Panc1 (cell line): ENCODE data around the gene JDP2. TPM values are rescaled to one million over a fixed set of nuclear protein-coding genes. Genes with fewer than 3 reads are reported as not detected.

Experiments used
- ATAC-seq: fragments of 200-7000 bp; cut with Tn5 transposase; 2 replicates; pipeline ENCODE4 v1.9.1; 2020; ENCODE audit warnings: mild to moderate bottlenecking, moderate library complexity
- BruUV-seq: library from RNA; stranded (reverse); fragments of 400-500 nt; replicated peaks from 2 replicates; lab custom pipeline; 2021; lab: Mats Ljungman, UMichigan
- CTCF ChIA-PET: fragments of 300-600 bp; sonication (Branson Sonifier 250); formaldehyde crosslinking; loops from one replicate; lab custom pipeline; 2022; ENCODE audit warnings: antibody characterized with exemption; lab: Charles Lee
- POLR2A ChIA-PET: fragments of 300-600 bp; sonication (Branson Sonifier 250); formaldehyde crosslinking; loops from one replicate; lab custom pipeline; 2022; ENCODE audit warnings: antibody characterized with exemption; lab: Charles Lee
- DNase-seq: peaks from one replicate; pipeline ENCODE4 v3.0.0-alpha.2; 2010; ENCODE audit warnings: low read depth, low spot score
- H3K27ac ChIP-seq: 2 replicates; pipeline ENCODE4 v1.5.1; 2011; ENCODE audit warnings: mild to moderate bottlenecking, low read length, inconsistent platforms
- H3K27me3 ChIP-seq: fragments of 200-500 bp; sonication (Bioruptor generic); 2 replicates; pipeline ENCODE4 v1.6.0; 2014; ENCODE audit warnings: low read length, inconsistent platforms; ENCODE audit not compliant: control insufficient read depth, insufficient read depth
- H3K36me3 ChIP-seq: fragments of 200-500 bp; sonication (Bioruptor generic); 2 replicates; pipeline ENCODE4 v1.5.1; 2014; ENCODE audit warnings: inconsistent platforms, mild to moderate bottlenecking, low read length, moderate library complexity; ENCODE audit not compliant: control insufficient read depth, insufficient read depth
- H3K4me1 ChIP-seq: 2 replicates; pipeline ENCODE4 v1.5.1; 2011; ENCODE audit warnings: inconsistent platforms, mild to moderate bottlenecking, low read length, moderate library complexity; ENCODE audit not compliant: control insufficient read depth, insufficient read depth
- H3K4me3 ChIP-seq, 2 experiments: 2 replicates each; pipeline ENCODE4 v1.5.1; 2011 to 2012; ENCODE audit warnings: low read depth in 2 of 2, low read length in 2 of 2, mild to moderate bottlenecking in 2 of 2, inconsistent platforms in 1 of 2, moderate library complexity in 1 of 2
- H3K9me3 ChIP-seq: fragments of 200-500 bp; sonication (Bioruptor generic); 2 replicates; pipeline ENCODE4 v1.5.1; 2014; ENCODE audit warnings: low read depth, mild to moderate bottlenecking, inconsistent platforms, low read length, moderate library complexity; ENCODE audit not compliant: control insufficient read depth, insufficient read depth
- POLR2AphosphoS5 ChIP-seq: IDR thresholded peaks from 2 replicates; pipeline ENCODE4 v1.6.1; 2012; ENCODE audit warnings: mild to moderate bottlenecking, low read depth, low read length, moderate library complexity
- SIN3A ChIP-seq: IDR thresholded peaks from 2 replicates; pipeline ENCODE4 v1.6.1; 2012; ENCODE audit warnings: low read depth, mild to moderate bottlenecking, low read length, moderate library complexity, borderline replicate concordance; ENCODE audit not compliant: insufficient read depth
- TCF7L2 ChIP-seq: IDR thresholded peaks from 2 replicates; pipeline ENCODE4 v1.6.1; 2011; ENCODE audit warnings: mild to moderate bottlenecking, low read depth, low read length, inconsistent platforms
- in situ Hi-C: cut with HindIII; loops from 2 replicates; pipeline ENCODE4 v1.10.0; 2016; ENCODE audit warnings: low sequenced_read_pairs, low pct_unique_long_range_greater_than_20kb
- intact Hi-C: fragments of 100-400 bp; cut with micrococcal nuclease; formaldehyde crosslinking; loops from one replicate; pipeline ENCODE4 v1.10.0; 2022; ENCODE audit not compliant: unreplicated experiment
- total RNA-seq: library from RNA; stranded (reverse); gene quantifications from one replicate; pipeline ENCODE4 v1.2.1, GENCODE V29; 2021; ENCODE audit not compliant: unreplicated experiment
- TF ChIP-seq, protein P1 (sequence below): fragments of 450-650 bp; IDR thresholded peaks from 2 replicates; pipeline ENCODE4 v1.5.1; 2017; ENCODE audit warnings: mild to moderate bottlenecking
- TF ChIP-seq, protein P2 (sequence below), 2 experiments: IDR thresholded peaks; 2 replicates each; pipeline ENCODE4 v1.6.1; 2011 to 2012; ENCODE audit warnings: low read depth in 2 of 2, control low read depth in 1 of 2, low read length in 1 of 2, mild to moderate bottlenecking in 1 of 2, moderate library complexity in 1 of 2; ENCODE audit not compliant: insufficient read depth in 1 of 2

Gene JDP2
- total RNA-seq, 1 experiment from 2014 or later: 17.5 TPM

DNA sequence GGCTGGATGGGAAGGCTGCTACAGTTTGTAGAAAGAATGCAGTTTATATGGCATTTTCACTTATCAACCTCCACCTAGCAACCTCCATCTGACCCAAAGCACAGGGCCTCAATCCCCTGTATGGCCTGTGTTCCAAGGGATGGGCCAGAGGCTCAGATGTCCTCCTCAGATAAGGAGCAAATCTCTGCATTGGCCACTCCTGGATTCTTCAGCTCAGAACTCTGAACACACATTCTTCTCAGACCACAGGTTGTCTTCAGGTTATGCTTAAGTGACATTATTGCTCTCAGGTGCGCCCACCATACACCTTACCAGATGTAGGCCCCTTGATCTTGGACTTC is 47.9 kb upstream of the JDP2 start:
- Histone ChIP-seq H3K4me1 (no peaks in the 10 kb centered on the region), H3K27ac (no peak overlapping the region), H3K27me3 (peaks cover 8% of the 10 kb centered on the region), H3K4me3 (no peak overlapping the region), H3K36me3 (no peaks in the 10 kb centered on the region), H3K9me3 (no peaks in the 10 kb centered on the region)
- ATAC-seq (no peak), DNase-seq (no peak)
- TF ChIP-seq, protein P1, sequence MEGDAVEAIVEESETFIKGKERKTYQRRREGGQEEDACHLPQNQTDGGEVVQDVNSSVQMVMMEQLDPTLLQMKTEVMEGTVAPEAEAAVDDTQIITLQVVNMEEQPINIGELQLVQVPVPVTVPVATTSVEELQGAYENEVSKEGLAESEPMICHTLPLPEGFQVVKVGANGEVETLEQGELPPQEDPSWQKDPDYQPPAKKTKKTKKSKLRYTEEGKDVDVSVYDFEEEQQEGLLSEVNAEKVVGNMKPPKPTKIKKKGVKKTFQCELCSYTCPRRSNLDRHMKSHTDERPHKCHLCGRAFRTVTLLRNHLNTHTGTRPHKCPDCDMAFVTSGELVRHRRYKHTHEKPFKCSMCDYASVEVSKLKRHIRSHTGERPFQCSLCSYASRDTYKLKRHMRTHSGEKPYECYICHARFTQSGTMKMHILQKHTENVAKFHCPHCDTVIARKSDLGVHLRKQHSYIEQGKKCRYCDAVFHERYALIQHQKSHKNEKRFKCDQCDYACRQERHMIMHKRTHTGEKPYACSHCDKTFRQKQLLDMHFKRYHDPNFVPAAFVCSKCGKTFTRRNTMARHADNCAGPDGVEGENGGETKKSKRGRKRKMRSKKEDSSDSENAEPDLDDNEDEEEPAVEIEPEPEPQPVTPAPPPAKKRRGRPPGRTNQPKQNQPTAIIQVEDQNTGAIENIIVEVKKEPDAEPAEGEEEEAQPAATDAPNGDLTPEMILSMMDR: no peak
- TF ChIP-seq, protein P2, sequence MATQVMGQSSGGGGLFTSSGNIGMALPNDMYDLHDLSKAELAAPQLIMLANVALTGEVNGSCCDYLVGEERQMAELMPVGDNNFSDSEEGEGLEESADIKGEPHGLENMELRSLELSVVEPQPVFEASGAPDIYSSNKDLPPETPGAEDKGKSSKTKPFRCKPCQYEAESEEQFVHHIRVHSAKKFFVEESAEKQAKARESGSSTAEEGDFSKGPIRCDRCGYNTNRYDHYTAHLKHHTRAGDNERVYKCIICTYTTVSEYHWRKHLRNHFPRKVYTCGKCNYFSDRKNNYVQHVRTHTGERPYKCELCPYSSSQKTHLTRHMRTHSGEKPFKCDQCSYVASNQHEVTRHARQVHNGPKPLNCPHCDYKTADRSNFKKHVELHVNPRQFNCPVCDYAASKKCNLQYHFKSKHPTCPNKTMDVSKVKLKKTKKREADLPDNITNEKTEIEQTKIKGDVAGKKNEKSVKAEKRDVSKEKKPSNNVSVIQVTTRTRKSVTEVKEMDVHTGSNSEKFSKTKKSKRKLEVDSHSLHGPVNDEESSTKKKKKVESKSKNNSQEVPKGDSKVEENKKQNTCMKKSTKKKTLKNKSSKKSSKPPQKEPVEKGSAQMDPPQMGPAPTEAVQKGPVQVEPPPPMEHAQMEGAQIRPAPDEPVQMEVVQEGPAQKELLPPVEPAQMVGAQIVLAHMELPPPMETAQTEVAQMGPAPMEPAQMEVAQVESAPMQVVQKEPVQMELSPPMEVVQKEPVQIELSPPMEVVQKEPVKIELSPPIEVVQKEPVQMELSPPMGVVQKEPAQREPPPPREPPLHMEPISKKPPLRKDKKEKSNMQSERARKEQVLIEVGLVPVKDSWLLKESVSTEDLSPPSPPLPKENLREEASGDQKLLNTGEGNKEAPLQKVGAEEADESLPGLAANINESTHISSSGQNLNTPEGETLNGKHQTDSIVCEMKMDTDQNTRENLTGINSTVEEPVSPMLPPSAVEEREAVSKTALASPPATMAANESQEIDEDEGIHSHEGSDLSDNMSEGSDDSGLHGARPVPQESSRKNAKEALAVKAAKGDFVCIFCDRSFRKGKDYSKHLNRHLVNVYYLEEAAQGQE (IDR thresholded peaks at IDR 0.05; ENCODE audit: insufficient read depth in 1 of 2, low read depth in 2 of 2, low read length in 1 of 2): no peak
- no peak for TF ChIP-seq SIN3A
- no peak for TF ChIP-seq POLR2AphosphoS5
- no peak for TF ChIP-seq TCF7L2
- intact Hi-C loops: no loop called here
- in situ Hi-C loops: no loop called here
- CTCF ChIA-PET: no interaction called here
- POLR2A ChIA-PET: no interaction called here
- BruUV-seq: no TSS peak

DNA sequence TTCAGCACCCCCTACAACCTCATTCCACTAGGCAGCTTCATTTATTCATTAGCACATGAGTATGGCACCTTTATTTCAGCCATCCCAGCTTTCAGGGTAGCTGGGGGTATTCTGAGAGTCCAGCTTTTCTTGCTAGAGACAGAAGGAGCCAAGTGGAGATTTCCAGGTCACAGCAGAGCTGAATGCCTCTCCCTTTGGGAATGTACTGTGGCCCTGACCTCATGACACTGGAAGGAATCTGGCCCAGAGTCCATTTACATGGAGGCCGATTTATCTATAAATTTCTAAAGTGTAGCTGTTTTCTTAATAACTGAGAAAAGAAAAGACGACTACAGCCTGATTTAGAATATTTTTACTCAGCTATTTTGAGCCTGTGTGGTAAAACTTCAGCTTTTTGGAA is 47.2 kb upstream of the JDP2 start:
- TF ChIP-seq TCF7L2 (no peak), POLR2AphosphoS5 (no peak), SIN3A (no peak)
- TF ChIP-seq, protein P2 (IDR thresholded peaks at IDR 0.05; ENCODE audit: insufficient read depth in 1 of 2, low read depth in 2 of 2, low read length in 1 of 2): no peak
- TF ChIP-seq, protein P1: no peak
- ATAC-seq (no peak), DNase-seq (no peak)
- no peak overlapping the region for H3K27ac ChIP-seq
- no peaks in the 10 kb centered on the region for H3K4me1 ChIP-seq
- in situ Hi-C loops (no loop called here), intact Hi-C loops (no loop called here)
- ChIA-PET CTCF (no interaction called here), POLR2A (no interaction called here)
- no peak overlapping the region for H3K4me3 ChIP-seq
- no peaks in the 10 kb centered on the region for H3K9me3 ChIP-seq
- no peaks in the 10 kb centered on the region for H3K36me3 ChIP-seq
- H3K27me3 ChIP-seq: peaks cover 8% of the 10 kb centered on the region
- no TSS peak for BruUV-seq
